B cell (primary cell): Measurements from ENCODE around the gene CST1. TPM values are rescaled to one million over a fixed set of nuclear protein-coding genes. Genes with fewer than 3 reads are reported as not detected.

Experiments
- ATAC-seq: fragments of 200-7000 bp; cut with Tn5 transposase; one replicate; pipeline ENCODE4 v1.10.0; 2021; ENCODE audit warnings: low read depth, mild to moderate bottlenecking, moderate number of reproducible peaks, moderate library complexity
- CTCF ChIA-PET: fragments of 350-600 bp; sonication (Branson Sonifier 250); formaldehyde crosslinking; loops from one replicate; lab custom pipeline; 2021; ENCODE audit warnings: antibody characterized with exemption, inconsistent platforms; lab: Charles Lee
- POLR2A ChIA-PET: fragments of 350-600 bp; sonication (Branson Sonifier 250); formaldehyde crosslinking; loops from one replicate; lab custom pipeline; 2021; ENCODE audit warnings: antibody characterized with exemption; lab: Charles Lee
- DNase-seq: peaks from one replicate; pipeline ENCODE4 v3.0.0; 2013
- H2AFZ ChIP-seq: 2 replicates; pipeline ENCODE4 v1.6.1; 2012; ENCODE audit warnings: mild to moderate bottlenecking, low read depth, low read length; ENCODE audit not compliant: insufficient read depth, poor library complexity, severe bottlenecking
- H3K27ac ChIP-seq, 2 donors: 1 replicate in 1 of 2; 2 replicates in 1 of 2; pipeline ENCODE4 v1.5.1; 2012 to 2013; ENCODE audit warnings: low read length in 2 of 2, mild to moderate bottlenecking in 2 of 2, moderate library complexity in 1 of 2
- H3K27me3 ChIP-seq, 4 experiments: fragments of 200-600 bp in 1 of 4; sonication (generic) in 1 of 4; replicated peaks in 1 of 4; 1 replicate in 2 of 4; 2 replicates in 2 of 4; pipeline versions ENCODE4 v1.6.1 to v1.7.0; 2013 to 2016; ENCODE audit warnings: low read length in 3 of 4, mild to moderate bottlenecking in 2 of 4, mixed read lengths in 1 of 4, moderate library complexity in 1 of 4; ENCODE audit not compliant: insufficient read depth in 4 of 4, control insufficient read depth in 3 of 4; ENCODE audit errors: control extremely low read depth in 1 of 4
- H3K36me3 ChIP-seq, 2 experiments: replicated peaks in 1 of 2; 1 replicate in 1 of 2; 2 replicates in 1 of 2; pipeline versions ENCODE4 v1.6.1 to v1.7.1; 2013; ENCODE audit warnings: low read length in 1 of 2; ENCODE audit not compliant: insufficient read depth in 2 of 2, control insufficient read depth in 1 of 2; ENCODE audit errors: control extremely low read depth in 1 of 2, extremely low read depth in 1 of 2
- H3K4me1 ChIP-seq, 2 donors: fragments of 200-600 bp in 1 of 2; sonication (generic) in 1 of 2; 1 replicate in 1 of 2; 2 replicates in 1 of 2; pipeline versions ENCODE4 v1.5.1 to v1.6.1; 2013 to 2017; ENCODE audit warnings: low read length in 2 of 2; ENCODE audit not compliant: control insufficient read depth in 2 of 2, insufficient read depth in 2 of 2
- H3K4me2 ChIP-seq: replicated peaks from 2 replicates; pipeline ENCODE3; 2012; ENCODE audit warnings: mild to moderate bottlenecking, low read depth, low read length; ENCODE audit not compliant: poor library complexity, severe bottlenecking
- H3K4me3 ChIP-seq, 5 experiments: fragments of 200-600 bp in 1 of 5; sonication (generic) in 1 of 5; 1 replicate in 3 of 5; 2 replicates in 2 of 5; pipeline versions ENCODE4 v1.5.1 to v1.7.0; 2011 to 2016; ENCODE audit warnings: low read length in 4 of 5, mild to moderate bottlenecking in 4 of 5, low read depth in 2 of 5, control low read depth in 1 of 5, moderate library complexity in 1 of 5; ENCODE audit not compliant: insufficient read depth in 1 of 5; ENCODE audit errors: control extremely low read depth in 1 of 5, extremely low read depth in 1 of 5
- H3K79me2 ChIP-seq: fragments of 200-600 bp; sonication (generic); one replicate; pipeline ENCODE4 v1.6.0; 2016; ENCODE audit warnings: low read length; ENCODE audit not compliant: control insufficient read depth, insufficient read depth
- H3K9ac ChIP-seq: fragments of 200-600 bp; sonication (generic); 2 replicates; pipeline ENCODE4 v1.6.1; 2017; ENCODE audit warnings: mild to moderate bottlenecking, low read length, moderate library complexity
- H3K9me3 ChIP-seq, 3 donors: one replicate each; pipeline versions ENCODE4 v1.6.1 to v1.7.1; 2013; ENCODE audit warnings: low read length in 2 of 3; ENCODE audit not compliant: control insufficient read depth in 2 of 3, insufficient read depth in 1 of 3; ENCODE audit errors: control extremely low read depth in 1 of 3
- H4K20me1 ChIP-seq: 2 replicates; pipeline ENCODE4 v1.6.0; 2012; ENCODE audit warnings: mild to moderate bottlenecking, low read length; ENCODE audit not compliant: insufficient read depth, control insufficient read depth, poor library complexity, severe bottlenecking
- H3K27ac Mint-ChIP-seq: one replicate; pipeline ENCODE4 v1.8.0; 2021; ENCODE audit warnings: mixed read lengths
- H3K27me3 Mint-ChIP-seq: one replicate; pipeline ENCODE4 v1.8.0; 2021; ENCODE audit warnings: mixed read lengths
- H3K4me1 Mint-ChIP-seq: one replicate; pipeline ENCODE4 v1.8.0; 2021; ENCODE audit warnings: mixed read lengths
- H3K4me3 Mint-ChIP-seq: one replicate; pipeline ENCODE4 v1.8.0; 2021; ENCODE audit warnings: mixed read lengths
- H3K9me3 Mint-ChIP-seq: one replicate; pipeline ENCODE4 v1.8.0; 2022; ENCODE audit warnings: mixed read lengths; ENCODE audit not compliant: insufficient read depth
- CTCF ChIP-seq: fragments of 200-600 bp; IDR thresholded peaks from one replicate; pipeline ENCODE4 v1.8.0; 2022; ENCODE audit warnings: antibody characterized with exemption, mild to moderate bottlenecking
- EZH2 ChIP-seq: IDR thresholded peaks from 2 replicates; pipeline ENCODE4 v1.6.1; 2012; ENCODE audit warnings: borderline replicate concordance, low read depth, mild to moderate bottlenecking, moderate library complexity, low read length; ENCODE audit not compliant: insufficient read depth, poor library complexity, severe bottlenecking
- WGBS: methylation state at CpG from one replicate; pipeline ENCODE4 v1.1.5; 2013; ENCODE audit warnings: missing lambda C conversion rate; ENCODE audit not compliant: insufficient coverage; 5-methylcytosine and 5-hydroxymethylcytosine counted together
- intact Hi-C: fragments of 100-400 bp; cut with micrococcal nuclease; formaldehyde crosslinking; loops from one replicate; pipeline ENCODE4 v1.10.0; 2022
- polyA plus RNA-seq: library from polyadenylated mRNA; depleted of rRNA; stranded (reverse); fragments of >200 nt; gene quantifications from 2 replicates; pipeline ENCODE4 v1.2.3, GENCODE V29; 2012
- total RNA-seq, 2 donors: library from RNA; stranded (reverse); fragments of 120-200 nt in 1 of 2; gene quantifications; 1 replicate in 1 of 2; 2 replicates in 1 of 2; pipeline versions ENCODE4 v1.2.3 to v1.2.4, GENCODE V29; 2013 to 2022

CST1 gene
- total and polyA plus RNA-seq, 2 donors (not counting 1 experiment from before 2014, with no cell fraction given), result not detected

GRCh38 chr20:23702021-23702420 is 48.7 kb downstream of the CST1 start:
- no peak for TF ChIP-seq EZH2
- no peak for TF ChIP-seq CTCF
- Histone ChIP-seq H3K79me2 (no peaks in the 10 kb centered on the region), H2AFZ (no peak overlapping the region), H3K4me3 (no peak overlapping the region), H3K36me3 (no peaks in the 10 kb centered on the region), H3K27me3 (no peaks in the 10 kb centered on the region), H3K9ac (no peak overlapping the region), H3K4me1 (no peaks in the 10 kb centered on the region), H3K27ac (no peak overlapping the region), H4K20me1 (no peaks in the 10 kb centered on the region), H3K4me2 (no peak overlapping the region), H3K9me3 (no peaks in the 10 kb centered on the region)
- Mint-ChIP-seq H3K4me3 (no peak overlapping the region), H3K4me1 (no peaks in the 10 kb centered on the region), H3K27ac (no peak overlapping the region), H3K27me3 (peaks cover 3% of the 10 kb centered on the region), H3K9me3 (no peaks in the 10 kb centered on the region)
- ChIA-PET CTCF (interaction anchor here (1.1 kb wide), 1 partner anchor 11 kb away, joined by 3 read pairs; no protein-coding TSS in a partner anchor), POLR2A (no interaction called here)
- intact Hi-C loops, result no loop called here
- ATAC-seq (no peak), DNase-seq (no peak)
- no CpG with 5 or more reads among the region's 4 CpGs for WGBS

- H3K4me1 ChIP-seq, result no peaks in the 10 kb centered on the region
- H3K79me2 ChIP-seq, result no peaks in the 10 kb centered on the region
- no peaks in the 10 kb centered on the region for H3K9me3 ChIP-seq
- no peak for ATAC-seq
- no peak overlapping the region for H3K4me3 ChIP-seq
- no peaks in the 10 kb centered on the region for H4K20me1 ChIP-seq
- intact Hi-C loops, result no loop called here
- 72% methylated on average over 3 of the region's 3 CpGs for WGBS
- H3K27me3 ChIP-seq, result no peaks in the 10 kb centered on the region
- ChIA-PET POLR2A (no interaction called here), CTCF (no interaction called here)
- no peak overlapping the region for H3K27ac ChIP-seq
- no peak for DNase-seq
- Mint-ChIP-seq H3K27me3 (peaks cover 3% of the 10 kb centered on the region), H3K27ac (no peak overlapping the region), H3K4me3 (no peak overlapping the region), H3K4me1 (no peaks in the 10 kb centered on the region), H3K9me3 (no peaks in the 10 kb centered on the region)
- no peaks in the 10 kb centered on the region for H3K36me3 ChIP-seq
- no peak overlapping the region for H2AFZ ChIP-seq
- TF ChIP-seq CTCF (no peak), EZH2 (no peak)
- no peak overlapping the region for H3K9ac ChIP-seq
- H3K4me2 ChIP-seq, result no peak overlapping the region
Measured at GRCh38 chr20:23700931-23701330, 49.8 kb downstream of the CST1 start.
